Neutrophil (primary cell): ENCODE data around the gene ABHD8.

Experiments
- H3K27ac ChIP-seq: fragments of 200-600 bp; sonication (generic); 2 replicates; pipeline ENCODE4 v1.5.1; 2016; ENCODE audit warnings: mild to moderate bottlenecking, moderate library complexity
- H3K27me3 ChIP-seq: fragments of 200-600 bp; sonication (generic); 2 replicates; pipeline ENCODE4 v1.6.0; 2016; ENCODE audit warnings: mild to moderate bottlenecking
- H3K36me3 ChIP-seq: fragments of 200-600 bp; sonication (generic); 2 replicates; pipeline ENCODE4 v1.5.1; 2017
- H3K4me1 ChIP-seq, 2 experiments: fragments of 200-600 bp in 1 of 2; sonication (generic) in 1 of 2; 1 replicate in 1 of 2; 2 replicates in 1 of 2; pipeline versions ENCODE4 v1.5.1 to v1.6.1; 2013 to 2016; ENCODE audit warnings: low read depth in 1 of 2, low read length in 1 of 2, mild to moderate bottlenecking in 1 of 2, moderate library complexity in 1 of 2; ENCODE audit not compliant: control insufficient read depth in 1 of 2, insufficient read depth in 1 of 2
- H3K4me3 ChIP-seq, 2 experiments: fragments of 200-600 bp in 1 of 2; sonication (generic) in 1 of 2; 1 replicate in 1 of 2; 2 replicates in 1 of 2; pipeline ENCODE4 v1.5.1; 2013 to 2016; ENCODE audit warnings: low read depth in 1 of 2, low read length in 1 of 2, mild to moderate bottlenecking in 1 of 2, moderate library complexity in 1 of 2
- H3K9me3 ChIP-seq: fragments of 200-600 bp; sonication (generic); 2 replicates; pipeline ENCODE4 v1.5.1; 2016
- CTCF ChIP-seq: fragments of 200-600 bp; sonication (generic); IDR thresholded peaks from 2 replicates; pipeline ENCODE4 v1.5.1; 2016; ENCODE audit warnings: antibody characterized with exemption

ABHD8 gene

DNA sequence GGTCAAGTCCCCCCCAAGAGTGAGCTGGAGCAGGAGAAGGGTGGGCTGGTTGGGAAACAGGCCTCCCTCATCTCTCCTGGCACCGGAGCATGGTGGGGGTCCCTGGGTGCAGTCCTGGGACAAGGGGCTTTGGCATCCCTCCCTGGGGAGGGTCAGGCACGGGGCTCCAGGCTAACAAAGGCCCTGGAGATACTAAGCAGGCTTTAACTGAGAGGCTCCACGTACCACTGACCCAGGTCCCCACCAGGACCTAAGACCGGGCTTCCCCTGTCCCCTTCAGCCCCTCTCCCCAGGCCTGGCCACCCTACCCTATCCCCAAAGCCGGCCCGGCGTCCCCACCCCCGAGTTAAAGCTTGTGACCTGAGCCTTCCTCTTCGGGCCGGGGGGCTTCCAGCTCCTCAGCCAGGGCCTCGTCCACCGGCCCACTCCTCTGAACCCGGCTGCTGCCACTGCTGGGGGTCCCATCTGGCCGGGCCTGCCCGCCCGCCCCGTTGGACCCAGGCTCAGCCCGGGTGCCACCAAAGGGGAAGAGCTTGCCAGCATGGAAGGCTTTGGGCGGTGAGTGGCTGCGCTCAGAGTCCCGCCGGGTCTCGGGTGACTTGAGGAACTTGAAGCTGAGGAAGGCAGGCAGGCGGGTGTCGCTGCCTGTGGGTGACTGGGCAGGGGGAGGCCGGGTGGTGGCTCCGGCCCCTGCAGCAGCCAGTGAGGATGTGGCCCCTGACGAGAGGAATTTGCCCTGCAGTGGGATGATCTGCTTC, 21.3 kb upstream of the ABHD8 start:
- TF ChIP-seq CTCF: no peak
- peaks cover 70% of the 10 kb centered on the region for H3K27me3 ChIP-seq
- H3K4me1 ChIP-seq: peaks cover 14 to 18% of the 10 kb centered on the region in 2 experiments
- H3K27ac ChIP-seq: no peak overlapping the region
- peaks cover 34% of the 10 kb centered on the region for H3K36me3 ChIP-seq
- no peak overlapping the region for H3K4me3 ChIP-seq
- H3K9me3 ChIP-seq: no peaks in the 10 kb centered on the region

DNA sequence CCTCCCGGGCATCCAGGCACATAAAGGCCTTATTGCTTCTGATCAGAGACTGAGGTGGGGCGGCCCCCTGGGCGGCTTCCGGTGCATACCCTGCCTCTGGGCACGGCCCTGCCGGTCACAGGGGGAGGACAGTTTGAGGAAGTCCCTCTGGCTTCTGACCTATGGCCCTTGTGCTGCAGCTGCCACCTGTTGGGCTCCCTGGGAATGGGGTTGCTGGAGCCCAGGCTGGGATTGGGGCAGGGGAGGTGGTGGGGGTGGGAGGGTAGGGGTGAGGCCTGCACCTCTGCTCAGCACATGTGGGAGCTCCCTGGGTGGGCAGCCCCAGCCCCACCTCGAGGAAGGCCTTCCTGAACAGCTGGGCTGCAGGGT, 20.7 kb upstream of the ABHD8 start:
- Histone ChIP-seq H3K27ac (no peak overlapping the region), H3K4me1 (peaks cover 9 to 12% of the 10 kb centered on the region in 2 experiments), H3K4me3 (no peak overlapping the region), H3K36me3 (peaks cover 40% of the 10 kb centered on the region), H3K9me3 (no peaks in the 10 kb centered on the region), H3K27me3 (peaks cover 65% of the 10 kb centered on the region)
- TF ChIP-seq CTCF: no peak

DNA sequence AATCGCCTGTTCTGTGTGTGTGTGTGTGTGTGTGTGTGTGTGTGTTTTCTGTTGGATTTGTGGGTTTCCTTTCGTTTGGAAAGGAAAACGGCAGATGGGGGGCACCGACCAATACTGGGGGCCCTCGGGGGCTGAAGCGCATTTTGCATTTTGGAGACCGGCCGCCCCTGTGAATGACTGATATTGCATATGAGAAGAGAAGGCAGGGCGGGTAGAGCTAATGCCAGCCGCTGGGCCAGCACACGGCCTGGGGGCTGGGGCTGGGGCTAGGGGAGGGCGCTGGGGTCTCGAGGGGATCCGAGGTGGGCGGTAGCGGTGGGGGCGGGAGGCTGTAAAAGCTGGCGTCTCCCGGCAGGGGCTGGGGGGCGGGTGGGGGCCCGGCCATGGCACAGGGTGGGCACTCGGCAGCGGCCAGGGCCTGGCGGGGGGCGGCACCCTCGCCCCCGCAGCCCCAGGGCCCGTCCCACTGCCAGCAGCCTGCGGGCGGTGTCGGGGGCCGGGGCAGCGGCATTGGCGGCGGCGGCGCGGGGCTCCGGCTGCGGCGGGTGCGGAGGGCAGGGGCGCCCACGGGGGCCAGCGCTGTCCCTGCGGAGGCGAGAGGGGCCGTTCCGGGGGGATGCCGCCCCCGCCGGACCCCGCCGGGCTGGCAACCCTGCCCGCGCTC, 20.2 kb upstream of the ABHD8 start:
- peaks cover 6 to 7% of the 10 kb centered on the region in 2 experiments for H3K4me1 ChIP-seq
- peaks cover 42% of the 10 kb centered on the region for H3K36me3 ChIP-seq
- H3K27me3 ChIP-seq: peaks cover 59% of the 10 kb centered on the region
- H3K4me3 ChIP-seq: no peak overlapping the region
- no peak overlapping the region for H3K27ac ChIP-seq
- no peak for TF ChIP-seq CTCF
- H3K9me3 ChIP-seq: no peaks in the 10 kb centered on the region

DNA sequence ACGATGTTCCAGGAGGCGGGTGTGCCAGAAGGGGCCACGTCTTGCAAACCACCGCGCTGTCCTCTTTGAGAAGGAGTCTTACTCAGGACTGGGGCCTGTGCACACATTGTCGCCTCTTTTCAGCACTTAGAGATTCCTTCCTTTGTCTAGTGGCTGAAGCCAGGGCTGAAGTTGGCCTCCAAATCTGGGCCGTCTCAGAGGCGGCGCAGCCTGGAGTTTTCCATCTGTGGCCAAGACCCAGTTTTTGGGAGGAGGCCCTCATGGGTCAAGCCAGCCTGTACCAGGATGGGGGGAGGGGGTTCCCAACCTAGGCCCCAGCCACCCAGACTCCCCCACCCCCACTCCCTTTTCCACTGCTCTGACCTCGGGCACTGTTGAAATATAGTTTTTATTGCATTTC, 19.6 kb upstream of the ABHD8 start:
- Histone ChIP-seq H3K27me3 (peaks cover 54% of the 10 kb centered on the region), H3K4me3 (no peak overlapping the region), H3K9me3 (no peaks in the 10 kb centered on the region), H3K4me1 (peaks cover 1 to 3% of the 10 kb centered on the region in 2 experiments), H3K36me3 (peaks cover 42% of the 10 kb centered on the region), H3K27ac (no peak overlapping the region)
- TF ChIP-seq CTCF: no peak

DNA sequence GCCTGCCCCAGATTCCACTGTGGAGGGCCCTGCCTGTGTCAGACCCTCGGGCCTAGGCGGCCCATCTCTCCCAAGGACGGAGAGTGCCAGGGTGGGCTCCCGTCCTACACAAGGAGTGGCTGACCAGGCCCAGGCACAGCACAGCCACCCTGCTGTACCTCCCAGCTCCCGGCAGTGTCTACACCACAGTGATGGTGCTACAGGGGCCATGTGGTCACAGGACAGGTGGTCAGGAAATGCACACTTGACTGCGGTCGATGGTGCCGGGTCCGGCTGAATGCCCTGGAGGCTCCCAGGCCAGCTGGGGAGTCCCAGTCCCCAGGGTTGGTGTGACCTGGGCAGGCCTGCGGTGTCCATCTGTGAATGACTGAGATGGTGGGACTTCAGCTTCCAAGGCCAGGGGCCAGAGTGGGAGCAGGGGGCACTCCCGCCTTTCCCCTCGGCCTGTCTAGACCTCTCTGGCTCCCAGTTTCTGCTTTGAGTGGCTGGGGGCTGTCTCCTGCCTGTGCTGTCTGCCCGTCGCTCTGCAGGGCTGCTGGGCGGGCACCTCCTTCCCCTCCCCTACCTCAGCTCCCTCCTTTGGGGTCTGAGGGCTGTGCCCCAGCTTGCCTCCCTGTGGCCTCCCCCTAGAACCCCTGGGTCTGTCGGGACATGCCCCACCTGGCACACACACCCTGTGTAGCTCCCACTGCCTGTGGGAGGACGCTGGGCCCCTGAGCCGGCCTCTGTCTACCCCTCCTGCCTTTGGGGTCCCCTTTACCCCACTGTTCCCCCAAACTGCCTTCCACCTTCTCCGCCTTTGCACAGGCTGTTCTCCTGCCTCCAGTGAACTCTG, 18.6 kb upstream of the ABHD8 start:
- Histone ChIP-seq H3K27me3 (peaks cover 44% of the 10 kb centered on the region), H3K4me3 (no peak overlapping the region), H3K9me3 (no peaks in the 10 kb centered on the region), H3K4me1 (peaks cover 4 to 12% of the 10 kb centered on the region in 2 experiments), H3K36me3 (peaks cover 42% of the 10 kb centered on the region), H3K27ac (no peak overlapping the region)
- TF ChIP-seq CTCF: no peak
